K562 (cell line): Measurements from ENCODE around the gene BRD3OS. TPM values are rescaled to one million over a fixed set of nuclear protein-coding genes. Genes with fewer than 3 reads are reported as not detected.
A peak's percentile ranks its signal among the peaks of the same experiment; 100 is the strongest.
"Not testable (repeated sequence)": the region's sequence is repeated elsewhere in the genome, so short reads cannot be mapped to it uniquely, and the experiment has no call there.

Experiments
- ATAC-seq: fragments of 200-7000 bp; cut with Tn5 transposase; 3 replicates; pipeline ENCODE4 v1.9.1; 2020; ENCODE audit warnings: moderate library complexity
- BruUV-seq: library from RNA; stranded (reverse); fragments of 400-500 nt; replicated peaks from 2 replicates; lab custom pipeline; 2021; lab: Mats Ljungman, UMichigan
- CTCF ChIA-PET: fragments of 300-600 bp; formaldehyde crosslinking; extraction: SDS; loops from one replicate; lab custom pipeline; 2021; ENCODE audit warnings: low intra/inter-chr PET ratio; lab: Yijun Ruan, JAX
- POLR2A ChIA-PET: fragments of 300-600, 350-650 bp; sonication (Branson Sonifier 250); formaldehyde crosslinking; extraction: SDS; loops from one replicate; lab custom pipeline; 2021; ENCODE audit warnings: antibody characterized with exemption, inconsistent platforms; lab: Yijun Ruan, JAX
- DNase-seq, 4 experiments: peaks; one replicate each; pipeline versions ENCODE4 v3.0.0 to v3.0.0-alpha.2; 2011 to 2018; ENCODE audit warnings: low spot score in 3 of 4, mixed read lengths in 3 of 4; ENCODE audit errors: extremely low read depth in 1 of 4
- FAIRE-seq: peaks from 2 replicates; lab custom pipeline; 2011; peaks lifted over from hg19 to GRCh38; lab: Jason Lieb, UNC
- H2AFZ ChIP-seq: 2 replicates; pipeline ENCODE4 v1.6.0; 2011; ENCODE audit warnings: low read depth, low read length, control low read depth, inconsistent platforms
- H3K27ac ChIP-seq: fragments of 200-600 bp; 3 replicates; pipeline ENCODE4 v1.8.0; 2011; ENCODE audit warnings: low read depth, mild to moderate bottlenecking, control low read depth, inconsistent platforms, low read length, moderate library complexity, mixed read lengths; ENCODE audit errors: extremely low read depth
- H3K27me3 ChIP-seq, 2 experiments: fragments of 300-600 bp in 1 of 2; 2 replicates in 1 of 2; 3 replicates in 1 of 2; pipeline versions ENCODE4 v1.6.0 to v1.8.0; 2011; ENCODE audit warnings: inconsistent platforms in 2 of 2, low read length in 2 of 2, mild to moderate bottlenecking in 1 of 2, mixed read lengths in 1 of 2, moderate library complexity in 1 of 2; ENCODE audit not compliant: control insufficient read depth in 2 of 2, insufficient read depth in 2 of 2
- H3K36me3 ChIP-seq: fragments of 300-600 bp; 3 replicates; pipeline ENCODE4 v1.8.0; 2011; ENCODE audit warnings: mild to moderate bottlenecking, low read length, inconsistent platforms; ENCODE audit not compliant: control insufficient read depth, insufficient read depth
- H3K4me1 ChIP-seq, 2 experiments: fragments of 200-600 bp in 1 of 2; replicated peaks in 1 of 2; 2 replicates in 1 of 2; 3 replicates in 1 of 2; pipeline versions ENCODE4 v1.5.1 to v1.8.0; 2011; ENCODE audit warnings: inconsistent platforms in 2 of 2, low read length in 2 of 2, mild to moderate bottlenecking in 1 of 2, mixed read lengths in 1 of 2, moderate library complexity in 1 of 2; ENCODE audit not compliant: control insufficient read depth in 2 of 2, insufficient read depth in 2 of 2
- H3K4me2 ChIP-seq: 2 replicates; pipeline ENCODE4 v1.6.1; 2011; ENCODE audit warnings: low read length, control low read depth, inconsistent platforms, mixed read lengths; ENCODE audit not compliant: insufficient read depth
- H3K4me3 ChIP-seq: fragments of 200-600 bp; sonication (generic), shearing (Covaris generic); 2 replicates; pipeline ENCODE4 v1.5.1; 2016; ENCODE audit warnings: control low read depth, inconsistent platforms
- H3K79me2 ChIP-seq: fragments of 200-600 bp; 3 replicates; pipeline ENCODE4 v1.8.0; 2011; ENCODE audit warnings: low read length, inconsistent platforms; ENCODE audit not compliant: control insufficient read depth, insufficient read depth
- H3K9ac ChIP-seq, 2 experiments: 2 replicates each; pipeline versions ENCODE4 v1.6.0 to v1.6.1; 2011; ENCODE audit warnings: low read depth in 2 of 2, low read length in 2 of 2, control low read depth in 1 of 2, inconsistent platforms in 1 of 2, mild to moderate bottlenecking in 1 of 2, mixed read lengths in 1 of 2; ENCODE audit not compliant: insufficient read depth in 1 of 2
- H3K9me1 ChIP-seq: one replicate; pipeline ENCODE4 v1.6.0; 2011; ENCODE audit warnings: inconsistent platforms, mild to moderate bottlenecking, low read length, moderate library complexity; ENCODE audit not compliant: control insufficient read depth, insufficient read depth
- H3K9me3 ChIP-seq: replicated peaks from 2 replicates; pipeline ENCODE4 v1.5.1; 2011; ENCODE audit warnings: low read depth, low read length, inconsistent platforms; ENCODE audit not compliant: control insufficient read depth, insufficient read depth
- H4K20me1 ChIP-seq: replicated peaks from 2 replicates; pipeline ENCODE4 v1.6.1; 2011; ENCODE audit warnings: low read length, inconsistent platforms, mixed read lengths; ENCODE audit not compliant: control insufficient read depth, insufficient read depth
- FOXK1 ChIP-seq: sonication (generic); formaldehyde crosslinking; IDR thresholded peaks from 2 replicates; pipeline ENCODE4 v1.8.0; 2022; ENCODE audit warnings: missing genetic modification reagents, mild to moderate bottlenecking, borderline replicate concordance
- KDM2B ChIP-seq: fragments of 250-450 bp; sonication (Bioruptor Pico); IDR thresholded peaks from 2 replicates; pipeline ENCODE4 v1.8.0; 2021; ENCODE audit warnings: mild to moderate bottlenecking, moderate library complexity
- TRIM24 ChIP-seq, 2 experiments: fragments of 450-650 bp; IDR thresholded peaks; 2 replicates each; pipeline ENCODE4 v1.6.1; 2016
- ZNF263 ChIP-seq: sonication (generic); formaldehyde crosslinking; IDR thresholded peaks from 2 replicates; pipeline ENCODE4 v1.8.0; 2022; ENCODE audit warnings: mild to moderate bottlenecking, missing genetic modification reagents, borderline replicate concordance
- WGBS: fragments of 100-300 bp; shearing (Covaris generic); methylation state at CpG from one replicate; pipeline ENCODE4 v1.1.6; 2016; ENCODE audit warnings: low coverage, mixed read lengths; ENCODE audit not compliant: insufficient coverage; ENCODE audit errors: missing lambda C conversion rate; 5-methylcytosine and 5-hydroxymethylcytosine counted together
- in situ Hi-C: fragments of 300-500 bp; cut with MboI; formaldehyde crosslinking; loops from 4 replicates; pipeline ENCODE4 v1.15.0; 2018; ENCODE audit warnings: inconsistent platforms, mixed read lengths
- intact Hi-C: fragments of 100-400 bp; cut with micrococcal nuclease; formaldehyde crosslinking; loops from 2 replicates; pipeline ENCODE4 v1.14.2; 2022
- polyA plus RNA-seq, 8 experiments: library from polyadenylated mRNA; depleted of rRNA in 4 of 8; stranded (reverse) in 5 of 8; unstranded in 3 of 8; fragments of >200 nt; fragmentation: Nextera tagmentation in 2 of 8; fragmentation: Illumina TruSeq in 1 of 8; extraction: Ambion mirVana in 2 of 8; extraction: Trizol in 1 of 8; gene quantifications; 2 replicates each; pipeline versions ENCODE4 v1.2.1 to v1.2.3, GENCODE V29; 2011 to 2014; ENCODE audit warnings: inconsistent platforms in 1 of 8, missing spikeins in 1 of 8
- total RNA-seq, 7 experiments: library from RNA; depleted of rRNA in 6 of 7; stranded (reverse); fragments of >200 nt in 6 of 7; fragmentation: Illumina TruSeq in 2 of 7; extraction: Trizol in 2 of 7; gene quantifications; 2 replicates each; pipeline versions ENCODE4 v1.2.1 to v1.2.3, GENCODE V29; 2011 to 2021; ENCODE audit warnings: low replicate concordance in 1 of 7
- TF ChIP-seq, protein P1 (sequence below): fragments of 450-650 bp; IDR thresholded peaks from 2 replicates; pipeline ENCODE4 v1.6.1; 2018; ENCODE audit warnings: mild to moderate bottlenecking, low read depth; ENCODE audit not compliant: partially characterized antibody

The BRD3OS gene
- total and polyA plus RNA-seq, 9 of the 15 experiments (the other 6 are each of a cell fraction or from before 2014, with no cell fraction given): 1.1 to 8.7 (median 5.9) TPM

DNA sequence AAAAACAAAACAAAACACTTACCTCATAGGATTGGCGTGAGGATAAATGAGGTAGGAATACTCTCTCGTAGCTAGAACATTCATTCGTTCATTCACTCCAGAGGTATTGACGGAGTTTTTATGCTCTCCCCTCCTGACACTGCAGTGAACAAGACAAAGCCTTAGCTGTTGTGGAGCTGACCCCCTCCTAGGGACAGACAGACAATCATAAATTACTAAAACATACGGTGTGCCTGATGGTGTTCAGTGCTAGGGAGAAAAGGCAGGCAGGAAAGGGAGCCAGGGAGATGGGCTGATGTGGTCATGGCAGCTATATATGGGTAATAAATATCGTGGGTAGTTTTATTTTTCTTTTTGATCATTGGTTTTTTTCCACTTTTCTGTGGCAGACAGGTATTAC is 48.2 kb downstream of the BRD3OS start (continued):
- TF ChIP-seq ZNF263: no peak
- TF ChIP-seq, all 486 proteins: peak for 0

DNA sequence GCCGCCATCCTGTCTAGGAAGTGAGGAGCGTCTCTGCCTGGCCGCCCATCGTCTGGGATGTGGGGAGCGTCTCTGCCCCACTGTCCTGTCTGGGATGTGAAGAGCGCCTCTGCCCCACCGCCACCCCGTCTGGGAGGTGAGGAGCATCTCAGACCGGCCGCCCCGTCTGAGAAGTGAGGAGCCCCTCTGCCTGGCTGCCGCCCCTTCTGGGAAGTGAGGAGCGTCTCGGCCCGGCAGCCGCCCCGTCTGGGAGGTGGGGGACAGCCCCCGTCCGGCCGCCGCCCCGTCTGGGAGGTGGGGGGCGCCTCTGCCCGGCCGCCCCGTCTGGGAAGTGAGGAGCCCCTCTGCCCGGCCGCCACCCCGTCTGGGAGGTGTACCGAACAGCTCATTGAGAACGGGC is 50.4 kb downstream of the BRD3OS start:
- DNase-seq, H2AFZ ChIP-seq, FAIRE-seq, POLR2A ChIA-PET, H3K4me2 ChIP-seq, H3K9me3 ChIP-seq, H4K20me1 ChIP-seq, H3K4me1 ChIP-seq, CTCF ChIA-PET, H3K9ac ChIP-seq, H3K79me2 ChIP-seq, BruUV-seq, H3K4me3 ChIP-seq, intact Hi-C loops, H3K9me1 ChIP-seq, H3K36me3 ChIP-seq, H3K27ac ChIP-seq, in situ Hi-C loops, ATAC-seq: not testable (repeated sequence)
- 20% methylated on average over 9 of the region's 31 CpGs for WGBS
- peaks cover 24 to 39% of the 10 kb centered on the region in 2 experiments for H3K27me3 ChIP-seq

DNA sequence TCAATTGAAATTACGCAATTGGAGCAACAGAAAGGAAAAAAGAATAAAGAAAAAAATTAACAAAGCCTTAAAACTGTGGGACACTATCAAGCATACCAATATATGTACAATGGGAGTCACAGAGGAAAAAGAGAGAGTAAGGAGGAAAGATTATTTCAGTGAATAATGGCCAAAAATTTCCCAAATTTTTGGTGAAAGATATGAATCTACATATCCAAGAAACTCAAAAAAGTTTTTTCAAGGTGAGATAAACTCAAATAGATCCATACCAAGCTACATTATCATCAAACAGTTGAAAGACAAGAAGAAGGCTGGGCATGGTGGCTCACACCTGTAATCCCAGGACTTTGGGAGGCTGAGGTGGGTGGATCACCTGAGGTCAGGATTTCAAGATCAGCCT is 51.4 kb downstream of the BRD3OS start:
- BruUV-seq: no TSS peak
- 0% methylated on average over 1 of the region's 1 CpG for WGBS
- Histone ChIP-seq H3K27me3 (peaks cover 14 to 33% of the 10 kb centered on the region in 2 experiments), H3K27ac (no peak overlapping the region), H3K4me2 (no peak overlapping the region)
- CTCF ChIA-PET: no interaction called here
- TF ChIP-seq, protein P1, sequence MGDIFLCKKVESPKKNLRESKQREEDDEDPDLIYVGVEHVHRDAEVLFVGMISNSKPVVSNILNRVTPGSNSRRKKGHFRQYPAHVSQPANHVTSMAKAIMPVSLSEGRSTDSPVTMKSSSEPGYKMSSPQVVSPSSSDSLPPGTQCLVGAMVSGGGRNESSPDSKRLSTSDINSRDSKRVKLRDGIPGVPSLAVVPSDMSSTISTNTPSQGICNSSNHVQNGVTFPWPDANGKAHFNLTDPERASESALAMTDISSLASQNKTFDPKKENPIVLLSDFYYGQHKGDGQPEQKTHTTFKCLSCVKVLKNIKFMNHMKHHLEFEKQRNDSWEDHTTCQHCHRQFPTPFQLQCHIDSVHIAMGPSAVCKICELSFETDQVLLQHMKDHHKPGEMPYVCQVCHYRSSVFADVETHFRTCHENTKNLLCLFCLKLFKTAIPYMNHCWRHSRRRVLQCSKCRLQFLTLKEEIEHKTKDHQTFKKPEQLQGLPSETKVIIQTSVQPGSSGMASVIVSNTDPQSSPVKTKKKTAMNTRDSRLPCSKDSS: peak; percentile 29
- peak; percentile 22 to 48; a peak in 2 of 4 replicates for TF ChIP-seq TRIM24 (IDR thresholded peaks at IDR 0.05)
- no peak for TF ChIP-seq KDM2B (CRISPR knock-in tag)
- no peak for TF ChIP-seq FOXK1
- TF ChIP-seq, all 486 proteins: peak for 2
- in situ Hi-C loops (no loop called here), intact Hi-C loops (no loop called here)
- Histone ChIP-seq H3K9me3 (peaks cover 2% of the 10 kb centered on the region; the same call in 1 of the 2 replicates), H3K36me3 (no peaks in the 10 kb centered on the region), H3K4me1 (no peaks in the 10 kb centered on the region), H3K9me1 (no peaks in the 10 kb centered on the region), H3K4me3 (no peak overlapping the region), H3K9ac (no peak overlapping the region), H2AFZ (no peak overlapping the region), H4K20me1 (no peaks in the 10 kb centered on the region), H3K79me2 (no peaks in the 10 kb centered on the region)
- ATAC-seq (no peak), FAIRE-seq (no peak), DNase-seq (no peak)
- POLR2A ChIA-PET: no interaction called here
